Subcutaneous adipose tissue (tissue), 4 donors: ENCODE measurements around the gene RHOBTB3. TPM values are rescaled to one million over a fixed set of nuclear protein-coding genes. Genes with fewer than 3 reads are reported as not detected.

ENCODE experiments used
- total RNA-seq, 4 donors: library from RNA; depleted of rRNA; stranded (reverse); fragments of >200 nt; gene quantifications; one replicate each; pipeline ENCODE4 v1.1.0, GENCODE V29; 2016
- TF ChIP-seq, protein P1 (sequence below): fragments of 450-650 bp; IDR thresholded peaks from one replicate; pipeline ENCODE4 v1.5.1; 2016; ENCODE audit warnings: low read depth, mild to moderate bottlenecking, control low read depth, antibody characterized with exemption, moderate library complexity

The RHOBTB3 gene
- total RNA-seq, 4 donors from 2014 or later = 131 to 198 (median 148) TPM

DNA sequence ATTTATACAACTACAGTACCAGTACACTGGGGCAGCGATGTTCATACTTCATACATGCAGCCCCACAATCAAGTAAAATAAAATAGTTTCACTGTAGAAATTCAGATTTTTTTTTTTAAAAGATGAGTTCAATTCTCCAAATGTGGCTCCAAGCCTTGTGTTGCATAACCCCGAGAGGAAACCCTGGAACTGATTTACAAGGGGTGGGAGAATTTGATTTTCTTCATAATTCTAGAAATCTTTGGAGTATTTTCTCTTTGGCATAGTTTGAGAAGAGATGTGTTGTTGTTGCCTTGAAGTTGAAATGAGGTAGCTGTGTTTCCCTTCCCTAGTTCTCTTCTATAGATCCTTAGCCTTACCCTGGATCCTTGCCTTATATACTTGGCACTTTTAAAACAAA is 3.1 kb downstream of the RHOBTB3 start:
- TF ChIP-seq, protein P1, sequence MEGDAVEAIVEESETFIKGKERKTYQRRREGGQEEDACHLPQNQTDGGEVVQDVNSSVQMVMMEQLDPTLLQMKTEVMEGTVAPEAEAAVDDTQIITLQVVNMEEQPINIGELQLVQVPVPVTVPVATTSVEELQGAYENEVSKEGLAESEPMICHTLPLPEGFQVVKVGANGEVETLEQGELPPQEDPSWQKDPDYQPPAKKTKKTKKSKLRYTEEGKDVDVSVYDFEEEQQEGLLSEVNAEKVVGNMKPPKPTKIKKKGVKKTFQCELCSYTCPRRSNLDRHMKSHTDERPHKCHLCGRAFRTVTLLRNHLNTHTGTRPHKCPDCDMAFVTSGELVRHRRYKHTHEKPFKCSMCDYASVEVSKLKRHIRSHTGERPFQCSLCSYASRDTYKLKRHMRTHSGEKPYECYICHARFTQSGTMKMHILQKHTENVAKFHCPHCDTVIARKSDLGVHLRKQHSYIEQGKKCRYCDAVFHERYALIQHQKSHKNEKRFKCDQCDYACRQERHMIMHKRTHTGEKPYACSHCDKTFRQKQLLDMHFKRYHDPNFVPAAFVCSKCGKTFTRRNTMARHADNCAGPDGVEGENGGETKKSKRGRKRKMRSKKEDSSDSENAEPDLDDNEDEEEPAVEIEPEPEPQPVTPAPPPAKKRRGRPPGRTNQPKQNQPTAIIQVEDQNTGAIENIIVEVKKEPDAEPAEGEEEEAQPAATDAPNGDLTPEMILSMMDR = no peak

DNA sequence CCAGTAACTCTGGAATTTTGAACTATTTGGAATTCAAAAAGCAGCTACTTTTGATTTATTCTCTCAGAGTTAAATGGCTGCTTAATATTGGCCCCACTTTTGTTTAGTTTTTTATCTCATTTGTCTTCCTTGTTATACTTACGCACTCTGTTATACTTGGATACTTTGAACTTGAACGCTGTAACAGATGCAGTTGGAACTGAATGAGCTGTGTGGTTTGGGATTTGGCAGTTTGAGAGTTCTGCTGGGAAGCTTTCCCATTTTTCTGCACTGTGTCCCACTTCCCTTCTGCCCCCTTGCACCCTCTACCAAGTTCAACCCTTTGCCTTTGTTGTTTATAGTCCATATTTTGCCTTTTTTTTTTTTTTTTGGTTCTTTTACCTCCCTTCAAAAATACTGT is 3.8 kb downstream of the RHOBTB3 start:
- TF ChIP-seq, protein P1 = no peak

DNA sequence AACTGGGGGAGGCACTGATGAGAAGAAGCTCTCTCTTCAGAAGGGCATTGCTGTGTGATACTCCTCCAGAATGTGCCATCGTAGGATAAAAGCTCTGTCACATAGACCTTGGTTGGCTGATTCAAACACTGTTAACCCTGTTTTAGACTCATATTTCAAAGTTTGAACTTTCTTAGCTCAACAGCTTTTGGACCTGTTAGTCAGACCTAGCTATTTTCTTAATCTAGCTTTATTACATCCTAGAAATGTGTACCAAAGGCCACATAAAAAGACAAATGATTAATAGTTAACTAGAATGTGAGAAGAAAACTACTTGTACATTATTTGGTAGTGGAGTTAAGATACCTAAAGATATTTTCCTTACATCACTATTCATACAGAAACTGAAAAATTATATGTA is 4.3 kb downstream of the RHOBTB3 start:
- TF ChIP-seq, protein P1 = no peak

DNA sequence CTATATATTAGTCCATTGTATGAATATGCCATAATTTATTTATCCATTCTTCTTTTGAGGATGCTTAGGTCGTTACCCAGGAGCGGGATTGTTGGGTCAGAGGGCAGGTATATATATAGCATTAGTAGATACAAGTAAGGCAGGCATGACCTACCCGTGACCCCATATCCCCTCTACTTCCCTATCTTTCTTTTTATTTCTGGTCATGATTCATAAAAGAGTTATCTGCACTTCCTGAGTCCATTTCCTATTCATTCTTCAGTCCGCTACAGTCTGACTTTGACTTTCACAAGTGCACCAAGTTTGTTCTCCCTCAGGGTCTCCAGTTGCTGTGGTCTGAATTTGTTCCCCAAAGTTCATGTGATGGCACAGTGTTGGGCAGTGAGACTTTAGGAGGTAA is 6.9 kb downstream of the RHOBTB3 start:
- TF ChIP-seq, protein P1 = no peak

DNA sequence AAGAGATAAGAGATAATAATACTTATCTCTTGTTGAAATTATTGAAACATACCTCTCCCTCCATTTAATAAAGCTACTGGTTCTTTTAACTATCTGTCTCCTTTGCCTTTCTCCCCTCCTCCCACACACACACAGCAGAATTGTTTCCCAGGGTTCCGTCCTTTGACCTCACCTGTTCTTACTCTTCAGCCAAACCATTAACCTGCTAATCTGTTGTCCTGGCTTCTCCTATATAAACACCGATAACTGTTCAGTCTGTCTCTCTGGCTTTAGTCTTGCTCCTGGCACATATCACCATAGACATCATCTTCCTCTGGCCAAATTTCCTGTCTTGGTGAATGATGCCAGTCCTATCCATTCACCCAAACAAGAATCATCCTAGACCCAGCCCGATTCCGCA is 7.7 kb downstream of the RHOBTB3 start:
- TF ChIP-seq, protein P1 = no peak

DNA sequence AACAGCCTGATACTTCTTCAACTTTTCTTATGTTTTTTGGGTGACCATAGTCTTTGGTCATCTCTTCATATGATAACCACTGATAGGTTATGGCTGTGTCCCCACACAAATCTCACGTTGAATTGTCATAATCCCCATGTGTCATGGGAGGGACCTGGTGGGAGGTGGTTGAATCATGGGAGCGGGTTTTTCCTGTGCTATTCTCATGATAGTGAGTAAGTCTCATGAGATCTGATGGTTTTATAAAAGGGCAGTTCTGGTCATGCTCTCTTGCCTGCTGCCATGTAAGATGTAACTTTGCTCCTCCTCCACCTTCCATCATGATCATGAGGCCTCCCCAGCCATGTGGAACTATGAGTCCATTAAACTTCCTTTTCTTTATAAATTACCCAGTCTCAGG is 8.7 kb downstream of the RHOBTB3 start:
- TF ChIP-seq, protein P1 = no peak

DNA sequence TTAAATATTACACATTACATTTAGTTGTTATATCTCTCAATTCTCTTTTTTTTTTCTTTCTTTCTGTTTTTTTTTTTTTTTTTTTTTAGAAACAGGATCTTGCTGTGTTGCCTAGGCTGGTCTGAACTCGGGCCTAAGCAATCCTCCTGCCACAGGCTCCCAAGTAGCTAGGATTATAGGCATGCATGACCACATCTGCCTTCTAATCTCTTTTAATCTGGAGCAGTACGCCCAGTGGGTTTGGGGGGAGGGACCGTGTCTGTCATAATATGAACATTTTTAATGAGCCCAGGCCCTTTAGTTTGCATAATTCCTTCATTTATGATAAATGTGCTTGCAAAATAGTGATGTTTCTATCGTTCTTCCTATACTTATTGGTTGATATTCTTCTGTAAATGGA is 10.3 kb downstream of the RHOBTB3 start:
- TF ChIP-seq, protein P1 = no peak
